KG1 (cell line): ENCODE results near the gene DENND2A.
"Not testable (repeated sequence)": the region's sequence is repeated elsewhere in the genome, so short reads cannot be mapped to it uniquely, and the experiment has no call there.

ENCODE experiments used
- DNase-seq: peaks from one replicate; lab custom pipeline; 2025; lab: John Stamatoyannopoulos, UW

Gene DENND2A

DNA sequence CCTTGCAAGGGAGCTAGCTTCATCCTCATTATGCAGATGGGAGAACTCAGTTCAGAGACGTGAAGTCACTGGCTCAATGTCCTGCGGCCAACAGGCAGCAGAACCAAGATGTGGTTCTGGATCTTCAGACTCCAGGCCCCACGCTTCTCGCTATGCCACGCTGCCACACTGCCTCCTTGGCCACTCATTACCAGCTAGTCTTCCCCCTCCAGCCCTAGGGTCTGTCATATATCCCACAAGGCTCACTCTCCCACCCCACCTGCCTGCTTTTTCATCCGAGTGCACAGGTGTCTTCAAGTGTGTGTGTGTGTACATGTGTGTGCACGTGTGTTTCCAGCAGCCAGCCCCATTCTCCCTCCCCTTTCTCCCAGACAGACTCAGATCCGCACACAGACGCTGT, 53.4 kb downstream of the DENND2A start:
- DNase-seq: no peak

- no peak for DNase-seq
These were observed 54.1 kb downstream of the DENND2A start for GRCh38 chr7:140586516-140586915.

DNA sequence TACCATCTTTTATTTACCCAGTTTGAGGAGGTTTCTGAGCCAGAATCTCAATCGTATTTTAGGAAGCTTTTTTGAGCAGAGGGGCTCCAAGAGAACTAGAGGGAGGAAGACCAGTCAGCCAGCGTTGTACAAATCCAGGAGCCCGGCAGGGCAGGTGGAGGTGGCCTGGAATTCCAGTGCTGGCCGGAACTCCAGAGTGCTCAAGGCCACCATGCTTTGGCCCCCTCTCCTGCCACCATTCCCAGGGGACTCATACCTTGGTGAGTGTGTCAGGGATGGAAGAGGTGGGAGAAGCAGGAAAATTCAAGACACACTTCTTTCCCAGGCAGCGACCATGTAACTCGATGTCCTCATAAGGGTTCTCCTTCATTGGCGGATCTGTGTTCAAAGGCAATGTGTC, 55.3 kb downstream of the DENND2A start:
- no peak for DNase-seq

GRCh38 chr7:140584195-140584851, 56.3 kb downstream of the DENND2A start:
- no peak for DNase-seq

DNA sequence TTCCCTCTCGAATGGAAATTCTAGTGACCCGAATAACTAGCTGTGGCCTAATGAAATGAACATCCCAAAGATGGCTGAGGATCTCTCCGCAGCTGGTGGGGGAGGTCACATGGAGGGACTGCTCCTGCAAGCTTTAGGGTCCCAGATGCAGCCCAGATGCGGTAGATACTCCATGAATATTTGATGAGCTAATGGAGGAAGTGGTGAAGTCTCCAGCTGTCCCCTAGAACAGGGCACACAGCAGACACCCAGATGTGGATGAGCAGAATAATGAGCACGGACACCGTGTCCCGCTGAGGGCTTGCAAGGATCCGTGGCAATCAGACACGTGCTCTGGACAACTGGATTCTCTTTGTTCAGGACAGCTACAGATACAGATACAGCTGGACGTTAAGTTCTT, 59.2 kb downstream of the DENND2A start:
- DNase-seq: no peak

DNA sequence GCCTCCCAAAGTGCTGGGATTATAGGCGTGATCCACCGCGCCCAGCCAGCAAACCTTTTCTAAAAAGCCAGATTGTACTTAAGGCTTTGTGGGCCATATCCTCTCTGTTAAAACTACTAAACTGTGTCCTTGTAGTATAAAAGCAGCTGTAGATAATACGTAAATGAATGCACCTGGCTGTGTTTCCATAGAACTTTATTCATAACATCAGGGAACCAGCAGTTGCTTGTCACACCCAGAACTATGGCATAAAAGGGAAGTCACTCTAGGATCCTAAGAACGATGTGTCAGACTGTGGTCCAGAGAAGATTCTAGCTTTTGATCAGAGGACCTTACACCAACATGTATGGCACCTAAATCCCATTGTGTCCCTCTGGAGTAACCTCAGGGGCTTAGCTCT, 63.0 kb downstream of the DENND2A start:
- no peak for DNase-seq

GRCh38 chr7:140576589-140576988, 64.0 kb downstream of the DENND2A start:
- no peak for DNase-seq

- DNase-seq: no peak
These were observed 69.0 kb downstream of the DENND2A start for GRCh38 chr7:140571538-140572122.

DNA sequence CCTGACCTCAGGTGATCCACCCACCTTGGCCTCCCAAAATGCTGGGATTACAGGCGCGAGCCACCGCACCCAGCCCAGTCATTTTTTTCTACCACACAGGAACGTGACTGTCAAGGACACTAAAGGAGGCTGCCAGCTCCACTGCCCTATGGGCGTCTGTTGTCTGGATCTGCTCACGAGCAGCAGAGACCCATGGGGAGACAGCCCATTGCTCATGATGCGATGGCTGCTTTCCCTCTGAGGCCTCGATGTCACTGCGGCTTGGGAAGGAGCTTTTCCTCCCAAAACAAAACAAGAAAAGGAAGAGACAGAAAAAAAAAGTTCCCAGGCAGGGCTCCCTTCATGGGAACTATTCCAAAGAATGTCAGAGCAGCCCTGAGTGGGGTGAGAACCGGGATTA, 70.5 kb downstream of the DENND2A start:
- DNase-seq: no peak

DNA sequence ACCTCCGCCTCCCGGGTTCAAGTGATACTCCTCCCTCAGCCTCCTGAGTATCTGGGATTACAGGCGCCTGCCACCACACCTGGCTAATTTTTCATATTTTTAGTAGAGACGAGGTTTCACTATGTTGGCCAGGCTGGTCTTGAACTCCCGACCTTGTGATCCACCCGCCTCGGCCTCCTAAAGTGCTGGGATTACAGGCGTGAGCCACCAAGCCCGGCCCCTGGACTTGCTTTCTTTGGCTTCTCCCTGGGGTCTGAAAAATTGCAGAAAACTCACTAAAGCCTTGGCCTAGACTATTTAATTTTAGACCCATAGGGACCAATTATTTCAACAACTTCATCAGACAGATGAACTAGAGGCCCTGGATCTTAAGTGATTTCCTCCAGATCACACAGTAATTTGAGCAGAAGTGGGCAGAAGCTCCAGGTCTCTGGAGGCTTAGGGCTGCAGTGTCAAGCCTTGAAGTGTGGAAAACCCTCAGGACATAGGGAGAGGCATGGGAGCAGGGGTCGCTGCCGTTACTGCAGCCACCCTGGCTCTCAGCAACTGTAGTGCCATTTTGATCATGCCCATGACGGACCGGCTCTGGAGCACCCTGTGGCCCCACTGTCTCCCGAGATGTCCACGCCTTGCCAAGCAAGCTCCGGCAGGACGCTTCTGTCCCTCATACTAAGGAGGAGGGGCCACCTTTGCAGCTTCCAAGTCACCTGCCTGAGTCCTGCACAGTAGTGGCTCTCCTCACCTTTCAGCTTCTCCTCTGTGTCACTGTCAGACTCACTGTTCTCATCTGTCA, 72.4 kb downstream of the DENND2A start:
- DNase-seq: no peak

DNA sequence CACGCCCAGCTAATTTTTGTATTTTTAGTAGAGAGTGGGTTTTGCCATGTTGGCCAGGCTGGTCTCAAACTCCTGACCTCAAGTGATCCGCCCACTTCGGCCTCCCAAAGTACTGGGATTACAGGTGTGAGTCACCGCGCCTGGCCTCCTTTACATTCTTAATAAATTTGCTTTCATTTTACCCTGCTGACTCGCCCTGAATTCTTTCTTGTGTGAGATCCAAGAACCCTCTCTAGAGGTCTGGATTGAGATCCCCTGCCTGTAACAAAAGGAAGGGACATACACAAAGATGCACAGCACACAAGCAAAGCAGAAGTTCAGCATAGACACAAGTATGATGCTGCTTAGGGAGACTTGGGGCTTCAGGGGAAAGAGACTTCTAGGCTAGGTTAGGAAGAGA, 74.4 kb downstream of the DENND2A start:
- DNase-seq: not testable (repeated sequence)

- DNase-seq: not testable (repeated sequence)
These were observed 74.9 kb downstream of the DENND2A start for GRCh38 chr7:140565761-140566160.

GRCh38 chr7:140564643-140565042, 76.0 kb downstream of the DENND2A start:
- DNase-seq: no peak

GRCh38 chr7:140562926-140563481, 77.6 kb downstream of the DENND2A start:
- no peak for DNase-seq

DNA sequence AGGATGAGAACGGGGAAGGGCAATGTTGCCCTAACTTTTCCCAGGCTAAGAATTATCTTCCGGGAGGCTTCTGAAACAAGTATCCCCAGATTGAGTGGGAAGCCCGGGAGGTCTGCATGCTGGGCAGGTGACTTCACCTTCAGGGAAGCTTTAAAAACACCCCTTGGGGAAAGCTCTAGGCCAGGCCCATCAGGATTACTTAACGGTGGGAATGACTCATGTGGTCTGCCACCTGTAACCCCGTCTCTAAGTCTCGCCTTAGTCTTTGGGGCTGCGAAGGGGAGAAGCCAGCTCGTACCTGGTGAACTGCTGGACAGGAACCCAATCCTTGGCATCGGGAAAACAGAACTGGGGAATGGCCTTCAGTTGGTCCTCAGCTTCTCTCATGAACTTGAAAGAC, 81.2 kb downstream of the DENND2A start:
- DNase-seq: no peak

- DNase-seq: no peak
These were observed 82.6 kb downstream of the DENND2A start for GRCh38 chr7:140557809-140558518.

DNA sequence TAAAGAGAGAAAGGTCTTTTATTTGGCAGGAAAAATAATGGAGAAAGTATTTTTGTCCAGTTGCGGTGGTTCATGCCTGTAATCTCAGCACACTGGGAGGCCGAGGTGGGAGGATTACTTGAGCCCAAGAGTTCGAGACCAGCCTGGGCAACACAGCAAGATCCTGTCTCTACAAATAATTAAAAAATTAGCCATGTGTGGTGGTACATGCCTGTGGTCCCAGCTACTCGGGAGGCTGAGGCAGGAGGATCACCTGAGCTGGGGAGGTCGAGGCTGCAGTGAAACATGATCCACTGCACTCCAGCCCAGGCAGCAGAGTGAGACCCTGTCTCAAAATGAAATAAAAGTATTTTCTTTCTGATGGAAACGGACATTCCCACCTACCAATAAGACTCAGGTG, 83.5 kb downstream of the DENND2A start:
- DNase-seq: no peak

DNA sequence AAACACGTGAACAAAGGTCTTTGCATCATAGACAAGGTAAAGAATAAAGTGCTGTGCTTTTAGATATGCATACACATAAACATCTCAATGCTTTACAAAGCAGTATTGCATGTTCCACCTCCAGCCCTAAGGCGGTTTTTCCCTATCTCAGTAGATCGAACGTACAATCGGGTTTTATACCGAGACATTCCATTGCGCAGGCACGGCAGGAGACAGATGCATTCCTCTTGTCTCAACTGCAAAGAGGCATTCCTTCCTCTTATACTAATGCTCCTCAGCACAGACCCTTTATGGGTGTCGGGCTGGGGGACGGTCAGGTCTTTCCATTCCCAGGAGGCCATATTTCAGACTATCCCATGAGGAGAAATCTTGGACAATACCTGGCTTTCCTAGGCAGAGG, 87.4 kb downstream of the DENND2A start:
- not testable (repeated sequence) for DNase-seq

- DNase-seq: no peak
These were observed 88.4 kb downstream of the DENND2A start for GRCh38 chr7:140552240-140552679.

DNA sequence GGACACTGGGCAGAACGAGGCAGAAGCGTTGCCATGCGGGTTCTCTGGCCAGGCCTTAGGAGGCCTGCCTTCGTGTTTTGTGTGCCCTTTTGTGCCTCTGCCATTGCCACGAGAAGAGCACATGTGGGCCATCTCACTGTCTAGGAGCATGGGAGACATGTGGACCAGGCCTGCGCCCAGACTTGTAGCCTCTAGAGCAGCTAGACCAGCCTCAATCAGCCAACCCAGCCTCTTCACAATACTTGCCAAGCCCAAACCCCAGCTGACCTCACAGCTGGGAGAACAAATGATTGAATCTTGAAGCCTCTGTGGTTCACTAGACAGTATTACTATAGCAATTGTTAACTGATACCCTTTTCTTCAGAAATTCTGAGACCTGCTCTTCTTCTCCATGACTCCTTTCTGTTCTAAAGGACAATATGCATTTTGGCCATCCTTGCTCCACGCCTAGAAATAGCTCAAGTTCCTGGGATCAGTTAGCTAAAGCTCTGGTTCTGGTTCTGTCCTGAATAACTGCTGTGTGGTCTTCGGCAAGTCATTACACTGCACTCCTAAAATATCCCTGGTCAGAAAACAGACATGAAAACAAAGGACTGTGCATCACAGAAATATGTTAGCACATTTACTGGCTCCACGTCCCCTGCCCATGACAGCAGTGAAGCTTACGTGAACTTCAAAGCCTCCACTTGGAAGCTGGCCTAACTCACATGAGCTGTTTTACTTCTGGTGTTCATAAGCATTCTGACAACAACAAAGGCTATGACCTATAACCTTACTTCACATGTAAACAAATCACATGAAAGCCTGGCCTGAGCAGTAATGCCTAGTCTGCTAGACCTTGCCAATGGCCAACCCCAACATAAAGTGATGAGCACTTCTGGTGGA, 89.0 kb downstream of the DENND2A start:
- no peak for DNase-seq

DNA sequence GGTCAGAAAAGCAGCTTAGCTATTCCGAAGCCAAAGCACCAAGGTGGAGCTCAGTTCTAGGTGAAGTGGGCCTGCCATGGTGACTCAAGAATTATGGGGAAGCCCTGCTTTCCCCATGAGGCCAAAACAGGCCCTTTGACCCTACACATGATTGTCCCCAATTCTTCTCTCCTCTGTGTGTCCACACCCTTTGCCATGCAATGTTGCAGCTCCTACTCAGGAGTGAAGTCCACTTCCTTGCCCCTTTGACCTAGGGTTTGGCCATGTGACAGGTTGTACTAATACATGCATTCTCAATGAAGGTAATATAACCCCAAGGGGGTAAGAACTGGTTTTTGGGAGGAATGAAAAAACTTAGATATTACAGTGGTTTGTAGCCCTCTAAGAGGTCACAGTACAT, 93.7 kb downstream of the DENND2A start:
- DNase-seq: no peak
